ENCODE measurements around the gene SOX10. TPM values are rescaled to one million over a fixed set of nuclear protein-coding genes. Genes with fewer than 3 reads are reported as not detected.

Gene SOX10
- polyA plus RNA-seq, 1 donor from 2014 or later, result not detected

DNA sequence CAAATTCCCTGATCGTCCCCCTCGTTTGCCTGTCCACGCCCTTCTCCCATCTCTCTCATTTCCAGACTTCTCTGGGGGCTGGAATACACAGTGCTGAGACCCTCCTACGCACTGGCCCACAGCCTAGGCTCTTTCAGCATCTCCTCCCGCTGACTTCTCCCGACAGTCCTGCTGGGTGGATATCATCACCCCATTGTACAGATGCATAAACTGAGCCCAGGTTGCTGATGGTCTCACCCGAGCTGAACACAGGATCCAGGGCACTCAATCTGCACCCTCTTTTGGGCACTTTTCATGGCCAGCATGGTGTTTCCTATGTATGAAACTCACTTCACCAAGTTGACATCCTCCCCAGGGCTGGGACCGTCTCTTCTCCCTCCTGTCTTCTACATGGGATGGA is 41.2 kb upstream of the SOX10 start:
- Histone ChIP-seq H3K9me2 (ENCODE audit: insufficient read depth, low read length) (no peaks in the 10 kb centered on the region), H3F3A (ENCODE audit: insufficient read depth, low read length, poor library complexity, severe bottlenecking) (no peaks in the 10 kb centered on the region), H2AFZ (ENCODE audit: low read depth, low read length) (no peak overlapping the region), H3K9me3 (ENCODE audit: low read length) (no peaks in the 10 kb centered on the region), H3K27ac (ENCODE audit: low read length) (no peak overlapping the region), H3K79me2 (replicated peaks; ENCODE audit: insufficient read depth, low read length) (no peaks in the 10 kb centered on the region), H3K4me3 (ENCODE audit: low read length) (no peak overlapping the region), H4K20me1 (ENCODE audit: insufficient read depth) (no peaks in the 10 kb centered on the region), H3K36me3 (ENCODE audit: insufficient read depth, low read length) (no peaks in the 10 kb centered on the region), H3K9ac (ENCODE audit: low read length) (no peak overlapping the region), H3K27me3 (ENCODE audit: insufficient read depth, low read depth, low read length) (no peaks in the 10 kb centered on the region), H3K4me2 (ENCODE audit: low read length) (no peak overlapping the region)
- TF ChIP-seq MXI1 (conservative IDR thresholded peaks at IDR 0.05; ENCODE audit: poor library complexity, severe bottlenecking) (no peak), POLR2AphosphoS5 (IDR thresholded peaks at IDR 0.05) (no peak), CTCF (IDR thresholded peaks at IDR 0.05; ENCODE audit: poor library complexity, severe bottlenecking) (no peak), EZH2 (IDR thresholded peaks at IDR 0.05; ENCODE audit: borderline replicate concordance, insufficient read depth, low read length, poor library complexity, severe bottlenecking) (no peak), REST (IDR thresholded peaks at IDR 0.05; ENCODE audit: borderline replicate concordance) (no peak), EP300 (conservative IDR thresholded peaks at IDR 0.05; ENCODE audit: poor library complexity, severe bottlenecking) (no peak)

- Histone ChIP-seq H3K27me3 (ENCODE audit: insufficient read depth, low read depth, low read length) (no peaks in the 10 kb centered on the region), H3K79me2 (replicated peaks; ENCODE audit: insufficient read depth, low read length) (no peaks in the 10 kb centered on the region), H4K20me1 (ENCODE audit: insufficient read depth) (no peaks in the 10 kb centered on the region), H3F3A (ENCODE audit: insufficient read depth, low read length, poor library complexity, severe bottlenecking) (no peaks in the 10 kb centered on the region), H3K4me2 (ENCODE audit: low read length) (no peak overlapping the region), H3K4me3 (ENCODE audit: low read length) (no peak overlapping the region), H3K9ac (ENCODE audit: low read length) (no peak overlapping the region), H3K36me3 (ENCODE audit: insufficient read depth, low read length) (no peaks in the 10 kb centered on the region), H3K27ac (ENCODE audit: low read length) (no peak overlapping the region), H3K9me2 (ENCODE audit: insufficient read depth, low read length) (no peaks in the 10 kb centered on the region), H3K9me3 (ENCODE audit: low read length) (no peaks in the 10 kb centered on the region), H2AFZ (ENCODE audit: low read depth, low read length) (no peak overlapping the region)
- no peak for TF ChIP-seq EP300 (conservative IDR thresholded peaks at IDR 0.05; ENCODE audit: poor library complexity, severe bottlenecking)
- no peak for TF ChIP-seq TAF1 (IDR thresholded peaks at IDR 0.05; ENCODE audit: low read depth)
- TF ChIP-seq REST (IDR thresholded peaks at IDR 0.05; ENCODE audit: borderline replicate concordance), result no peak
- TF ChIP-seq CTCF (IDR thresholded peaks at IDR 0.05; ENCODE audit: poor library complexity, severe bottlenecking), result no peak
- TF ChIP-seq RAD21 (conservative IDR thresholded peaks at IDR 0.05), result no peak
- TF ChIP-seq MXI1 (conservative IDR thresholded peaks at IDR 0.05; ENCODE audit: poor library complexity, severe bottlenecking), result no peak
- no peak for TF ChIP-seq SMC3 (conservative IDR thresholded peaks at IDR 0.05; ENCODE audit: poor library complexity)
- no peak for TF ChIP-seq EZH2 (IDR thresholded peaks at IDR 0.05; ENCODE audit: borderline replicate concordance, insufficient read depth, low read length, poor library complexity, severe bottlenecking)
- no peak for TF ChIP-seq POLR2AphosphoS5 (IDR thresholded peaks at IDR 0.05)
These were observed 38.7 kb upstream of the SOX10 start for GRCh38 chr22:38023045-38023444.

Measured in neural cell (in vitro differentiated cells).